GM23338 (cell line): ENCODE results near the gene HKDC1. TPM values are rescaled to one million over a fixed set of nuclear protein-coding genes. Genes with fewer than 3 reads are reported as not detected.

Source experiments
- ATAC-seq: fragments of 200-7000 bp; cut with Tn5 transposase; 3 replicates; pipeline ENCODE4 v1.9.1; 2020
- DNase-seq: peaks from one replicate; pipeline ENCODE4 v3.0.0-alpha.2; 2015; ENCODE audit warnings: low spot score
- H2AFZ ChIP-seq: fragments of 200-600 bp; sonication (generic); 2 replicates; pipeline ENCODE4 v1.8.0; 2016; ENCODE audit warnings: antibody characterized with exemption, mild to moderate bottlenecking, moderate library complexity
- H3F3A ChIP-seq: fragments of 200-600 bp; sonication (generic); replicated peaks from 2 replicates; pipeline ENCODE4 v1.8.0; 2017; ENCODE audit warnings: antibody characterized with exemption, mixed run types, low read depth
- H3K27ac ChIP-seq: fragments of 200-600 bp; sonication (generic); 2 replicates; pipeline ENCODE4 v1.6.1; 2016; ENCODE audit warnings: low read depth
- H3K27me3 ChIP-seq: fragments of 200-600 bp; sonication (generic); 2 replicates; pipeline ENCODE4 v1.8.0; 2016; ENCODE audit warnings: mild to moderate bottlenecking, mixed run types, moderate library complexity; ENCODE audit not compliant: insufficient read depth
- H3K36me3 ChIP-seq: fragments of 200-600 bp; sonication (generic); 2 replicates; pipeline ENCODE4 v1.8.0; 2016; ENCODE audit warnings: mild to moderate bottlenecking; ENCODE audit not compliant: insufficient read depth
- H3K4me1 ChIP-seq: fragments of 200-600 bp; sonication (generic); 2 replicates; pipeline ENCODE4 v1.8.0; 2016; ENCODE audit warnings: mild to moderate bottlenecking, moderate library complexity; ENCODE audit not compliant: insufficient read depth
- H3K4me2 ChIP-seq: fragments of 200-600 bp; sonication (generic); 2 replicates; pipeline ENCODE4 v1.7.1; 2017; ENCODE audit warnings: mixed run types
- H3K4me3 ChIP-seq: fragments of 200-600 bp; sonication (generic); 2 replicates; pipeline ENCODE4 v1.6.1; 2016; ENCODE audit warnings: mixed run types
- H3K79me2 ChIP-seq: fragments of 200-600 bp; sonication (generic); replicated peaks from 2 replicates; pipeline ENCODE4 v1.8.0; 2017; ENCODE audit warnings: mild to moderate bottlenecking; ENCODE audit not compliant: insufficient read depth
- H3K9me2 ChIP-seq: fragments of 200-600 bp; sonication (generic); 2 replicates; pipeline ENCODE4 v1.8.0; 2017; ENCODE audit not compliant: insufficient read depth
- H4K20me1 ChIP-seq: fragments of 200-600 bp; sonication (generic); replicated peaks from 2 replicates; pipeline ENCODE4 v1.8.0; 2017; ENCODE audit warnings: mild to moderate bottlenecking; ENCODE audit not compliant: insufficient read depth
- H3K27ac Mint-ChIP-seq: 2 replicates; pipeline ENCODE4 v1.8.0; 2020; ENCODE audit warnings: inconsistent platforms, mild to moderate bottlenecking, moderate library complexity, mixed read lengths
- H3K27me3 Mint-ChIP-seq: 3 replicates; pipeline ENCODE4 v1.8.0; 2022; ENCODE audit warnings: low read depth, mild to moderate bottlenecking, moderate library complexity, mixed read lengths, inconsistent platforms; ENCODE audit not compliant: insufficient read depth, poor library complexity
- H3K36me3 Mint-ChIP-seq: 3 replicates; pipeline ENCODE4 v1.8.0; 2021; ENCODE audit warnings: low read depth, mild to moderate bottlenecking, inconsistent platforms, moderate library complexity, mixed read lengths
- H3K4me1 Mint-ChIP-seq: 3 replicates; pipeline ENCODE4 v1.8.0; 2020; ENCODE audit warnings: mild to moderate bottlenecking, inconsistent platforms, mixed read lengths
- H3K4me3 Mint-ChIP-seq: 3 replicates; pipeline ENCODE4 v1.8.0; 2021; ENCODE audit warnings: moderate library complexity, mild to moderate bottlenecking, inconsistent platforms, mixed read lengths
- H3K9me3 Mint-ChIP-seq: 3 replicates; pipeline ENCODE4 v1.8.0; 2020; ENCODE audit warnings: moderate library complexity, mild to moderate bottlenecking, inconsistent platforms, mixed read lengths
- CREB1 ChIP-seq: fragments of 250-450 bp; sonication (Bioruptor Pico); IDR thresholded peaks from 2 replicates; pipeline ENCODE4 v1.5.0; 2020; ENCODE audit warnings: low read depth, mild to moderate bottlenecking, moderate library complexity
- CTCF ChIP-seq, 2 experiments: fragments of 200-600 bp in 1 of 2; sonication (generic) in 1 of 2; conservative IDR thresholded peaks; 2 replicates each; pipeline versions ENCODE4 v1.5.1 to v1.6.1; 2016 to 2017; ENCODE audit warnings: antibody characterized with exemption in 2 of 2, low read depth in 2 of 2, mild to moderate bottlenecking in 2 of 2, moderate library complexity in 1 of 2
- EZH2 ChIP-seq: fragments of 200-600 bp; sonication (generic); IDR thresholded peaks from one replicate; pipeline ENCODE4 v1.8.0; 2017; ENCODE audit warnings: antibody characterized with exemption, mild to moderate bottlenecking, low read depth; ENCODE audit not compliant: unreplicated experiment
- EZH2phosphoT487 ChIP-seq: fragments of 200-600 bp; sonication (generic); IDR thresholded peaks from one replicate; pipeline ENCODE4 v1.8.1; 2018; ENCODE audit warnings: antibody characterized with exemption; ENCODE audit not compliant: unreplicated experiment
- NANOG ChIP-seq: IDR thresholded peaks from 2 replicates; pipeline ENCODE4 v1.6.1; 2016; ENCODE audit warnings: antibody characterized with exemption, borderline replicate concordance
- POLR2AphosphoS5 ChIP-seq: IDR thresholded peaks from 2 replicates; pipeline ENCODE4 v1.6.1; 2016; ENCODE audit warnings: antibody characterized with exemption, low read depth
- STAT1 ChIP-seq: IDR thresholded peaks from one replicate; pipeline ENCODE4 v1.6.1; 2016; ENCODE audit warnings: antibody characterized with exemption; ENCODE audit not compliant: unreplicated experiment
- ZNF331 ChIP-seq: fragments of 250-450 bp; sonication (Bioruptor Pico); IDR thresholded peaks from 2 replicates; pipeline ENCODE4 v1.5.0; 2020; ENCODE audit warnings: low read depth, mild to moderate bottlenecking, moderate library complexity
- polyA plus RNA-seq: library from polyadenylated mRNA; unstranded; fragments of >200 nt; fragmentation: Nextera tagmentation; extraction: Ambion mirVana; gene quantifications from 2 replicates; pipeline ENCODE4 v1.2.1, GENCODE V29; 2016
- total RNA-seq: library from RNA; depleted of rRNA; stranded (reverse); fragments of >200 nt; shearing (Covaris generic); gene quantifications from 2 replicates; pipeline ENCODE4 v1.2.3, GENCODE V29; 2014
- TF ChIP-seq, protein P1 (sequence below): IDR thresholded peaks from 2 replicates; pipeline ENCODE4 v1.6.1; 2016; ENCODE audit warnings: antibody characterized with exemption

The HKDC1 gene
- total and polyA plus RNA-seq, 2 experiments from 2014 or later: 0.03 TPM; not detected in 1

GRCh38 chr10:69275444-69275843 lies 55.3 kb downstream of the HKDC1 start:
- Mint-ChIP-seq H3K27me3 (no peaks in the 10 kb centered on the region), H3K27ac (no peak overlapping the region), H3K4me3 (no peak overlapping the region), H3K4me1 (peaks cover 9% of the 10 kb centered on the region), H3K36me3 (no peaks in the 10 kb centered on the region), H3K9me3 (no peaks in the 10 kb centered on the region)
- peaks cover 10% of the 10 kb centered on the region for H3K4me1 ChIP-seq
- H3K27me3 ChIP-seq: no peaks in the 10 kb centered on the region
- H3K79me2 ChIP-seq: no peaks in the 10 kb centered on the region
- no peak overlapping the region for H3K4me3 ChIP-seq
- H3K9me2 ChIP-seq: peaks cover 15% of the 10 kb centered on the region
- H3K36me3 ChIP-seq: no peaks in the 10 kb centered on the region
- no peak overlapping the region for H2AFZ ChIP-seq
- no peaks in the 10 kb centered on the region for H4K20me1 ChIP-seq
- no peak overlapping the region for H3K27ac ChIP-seq
- TF ChIP-seq, protein P1, sequence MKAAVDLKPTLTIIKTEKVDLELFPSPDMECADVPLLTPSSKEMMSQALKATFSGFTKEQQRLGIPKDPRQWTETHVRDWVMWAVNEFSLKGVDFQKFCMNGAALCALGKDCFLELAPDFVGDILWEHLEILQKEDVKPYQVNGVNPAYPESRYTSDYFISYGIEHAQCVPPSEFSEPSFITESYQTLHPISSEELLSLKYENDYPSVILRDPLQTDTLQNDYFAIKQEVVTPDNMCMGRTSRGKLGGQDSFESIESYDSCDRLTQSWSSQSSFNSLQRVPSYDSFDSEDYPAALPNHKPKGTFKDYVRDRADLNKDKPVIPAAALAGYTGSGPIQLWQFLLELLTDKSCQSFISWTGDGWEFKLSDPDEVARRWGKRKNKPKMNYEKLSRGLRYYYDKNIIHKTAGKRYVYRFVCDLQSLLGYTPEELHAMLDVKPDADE: no peak
- ATAC-seq (no peak), DNase-seq (no peak)
- no peaks in the 10 kb centered on the region for H3F3A ChIP-seq
- no peak overlapping the region for H3K4me2 ChIP-seq

DNA sequence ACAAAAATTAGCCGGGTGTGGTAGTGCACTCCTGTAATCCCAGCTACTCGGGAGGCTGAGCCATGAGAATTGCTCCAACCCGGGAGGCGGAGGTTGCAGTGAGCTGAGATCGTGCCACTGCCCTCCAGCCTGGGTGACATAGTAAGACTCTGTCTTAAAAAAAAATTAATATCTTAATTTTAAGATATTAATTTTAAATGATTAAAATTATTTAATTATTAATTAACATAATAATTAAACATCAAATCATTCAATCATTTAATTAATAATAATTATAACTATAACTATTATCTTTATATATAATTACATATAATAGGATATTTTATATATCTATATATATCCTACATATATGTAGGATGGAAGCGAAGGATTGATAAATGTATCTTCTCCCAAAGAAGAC lies 56.4 kb downstream of the HKDC1 start:
- H4K20me1 ChIP-seq: no peaks in the 10 kb centered on the region
- H3K9me2 ChIP-seq: peaks cover 15% of the 10 kb centered on the region
- DNase-seq (no peak), ATAC-seq (no peak)
- no peak overlapping the region for H3K4me2 ChIP-seq
- no peak overlapping the region for H3K27ac Mint-ChIP-seq
- no peaks in the 10 kb centered on the region for H3K9me3 Mint-ChIP-seq
- H2AFZ ChIP-seq: no peak overlapping the region
- H3K27me3 Mint-ChIP-seq: peaks cover 2% of the 10 kb centered on the region
- no peaks in the 10 kb centered on the region for H3K36me3 Mint-ChIP-seq
- H3F3A ChIP-seq: no peaks in the 10 kb centered on the region
- peaks cover 9% of the 10 kb centered on the region for H3K4me1 Mint-ChIP-seq
- H3K4me3 ChIP-seq: no peak overlapping the region
- H3K4me3 Mint-ChIP-seq: no peak overlapping the region
- H3K79me2 ChIP-seq: no peaks in the 10 kb centered on the region
- peaks cover 10% of the 10 kb centered on the region for H3K4me1 ChIP-seq
- no peaks in the 10 kb centered on the region for H3K27me3 ChIP-seq
- H3K36me3 ChIP-seq: no peaks in the 10 kb centered on the region
- H3K27ac ChIP-seq: no peak overlapping the region
- no peak for TF ChIP-seq EZH2
- TF ChIP-seq NANOG: no peak
- TF ChIP-seq EZH2phosphoT487: no peak
- TF ChIP-seq POLR2AphosphoS5: no peak
- TF ChIP-seq STAT1: no peak
- TF ChIP-seq CTCF (conservative IDR thresholded peaks at IDR 0.05; ENCODE audit: low read depth in 2 of 2): no peak
- TF ChIP-seq ZNF331: no peak
- TF ChIP-seq CREB1 (CRISPR knock-in tag): no peak
